T-helper 2 cell treated with Interferon-gamma antibody and Interleukin-4, amounts not matched to agents 5 μg/mL and 100 μg/mL, for 36 hours (primary cell): Measurements from ENCODE around the gene SIMC1.
"Not testable (repeated sequence)": the region's sequence is repeated elsewhere in the genome, so short reads cannot be mapped to it uniquely, and the experiment has no call there.

Experiments used
- DNase-seq: peaks from one replicate; pipeline ENCODE4 v3.0.0; 2021; ENCODE audit warnings: low spot score
- H3K27ac Mint-ChIP-seq: one replicate; pipeline ENCODE4 v1.8.0; 2021; ENCODE audit warnings: mild to moderate bottlenecking, mixed read lengths
- H3K27me3 Mint-ChIP-seq: one replicate; pipeline ENCODE4 v1.8.0; 2021; ENCODE audit warnings: low read depth, mixed read lengths
- H3K36me3 Mint-ChIP-seq: one replicate; pipeline ENCODE4 v1.8.0; 2021; ENCODE audit warnings: low read depth, mixed read lengths
- H3K4me1 Mint-ChIP-seq: one replicate; pipeline ENCODE4 v1.8.0; 2021; ENCODE audit warnings: low read depth, mixed read lengths
- H3K4me3 Mint-ChIP-seq: one replicate; pipeline ENCODE4 v1.8.0; 2022; ENCODE audit warnings: mild to moderate bottlenecking, moderate library complexity, mixed read lengths
- H3K9me3 Mint-ChIP-seq: one replicate; pipeline ENCODE4 v1.8.0; 2021; ENCODE audit warnings: mixed read lengths

Gene SIMC1

GRCh38 chr5:176237971-176238644 lies at the start of gene SIMC1:
SIMC1 (plus strand) TSS chr5:176238424; CDS start chr5:176238509, 85 bp downstream.
- not testable (repeated sequence) for H3K4me1 Mint-ChIP-seq, H3K27me3 Mint-ChIP-seq, H3K9me3 Mint-ChIP-seq, H3K36me3 Mint-ChIP-seq
- H3K27ac Mint-ChIP-seq: peak within 1 kb of the TSS; percentile 71
- peak within 1 kb of the TSS; percentile 65 for H3K4me3 Mint-ChIP-seq
- DNase-seq: peak; percentile 70

GRCh38 chr5:176188506-176189193 lies 49.6 kb upstream of the SIMC1 start:
- Mint-ChIP-seq H3K4me3 (no peak overlapping the region), H3K9me3 (no peaks in the 10 kb centered on the region), H3K27me3 (peaks cover 5% of the 10 kb centered on the region), H3K4me1 (no peaks in the 10 kb centered on the region), H3K27ac (no peak overlapping the region), H3K36me3 (no peaks in the 10 kb centered on the region)
- DNase-seq: no peak

- Mint-ChIP-seq H3K27me3 (peaks cover 5% of the 10 kb centered on the region), H3K9me3 (no peaks in the 10 kb centered on the region), H3K4me3 (no peak overlapping the region), H3K36me3 (no peaks in the 10 kb centered on the region), H3K4me1 (no peaks in the 10 kb centered on the region), H3K27ac (no peak overlapping the region)
- no peak for DNase-seq
Measured at GRCh38 chr5:176189857-176190256, 48.4 kb upstream of the SIMC1 start.

- Mint-ChIP-seq H3K36me3 (no peaks in the 10 kb centered on the region), H3K4me3 (no peak overlapping the region), H3K27ac (no peak overlapping the region), H3K9me3 (no peaks in the 10 kb centered on the region), H3K4me1 (peaks cover 2% of the 10 kb centered on the region), H3K27me3 (peaks cover 10% of the 10 kb centered on the region)
- DNase-seq: no peak
Measured at GRCh38 chr5:176190886-176191755, 47.1 kb upstream of the SIMC1 start.

GRCh38 chr5:176192094-176192721 lies 46.0 kb upstream of the SIMC1 start:
- H3K27me3 Mint-ChIP-seq: peaks cover 12% of the 10 kb centered on the region
- H3K9me3 Mint-ChIP-seq: no peaks in the 10 kb centered on the region
- no peak for DNase-seq

GRCh38 chr5:176192722-176193117 lies 45.5 kb upstream of the SIMC1 start:
- H3K27me3 Mint-ChIP-seq: peaks cover 18% of the 10 kb centered on the region
- not testable (repeated sequence) for H3K9me3 Mint-ChIP-seq, H3K27ac Mint-ChIP-seq, H3K36me3 Mint-ChIP-seq, DNase-seq, H3K4me3 Mint-ChIP-seq, H3K4me1 Mint-ChIP-seq

More at GRCh38 chr5:176192094-176192721, 46.0 kb upstream of the SIMC1 start:
- Mint-ChIP-seq H3K4me3 (no peak overlapping the region), H3K36me3 (no peaks in the 10 kb centered on the region), H3K4me1 (peaks cover 2% of the 10 kb centered on the region), H3K27ac (no peak overlapping the region)

GRCh38 chr5:176193636-176194035 lies 44.6 kb upstream of the SIMC1 start:
- not testable (repeated sequence) for H3K4me1 Mint-ChIP-seq, H3K9me3 Mint-ChIP-seq, H3K27ac Mint-ChIP-seq, H3K4me3 Mint-ChIP-seq, DNase-seq, H3K36me3 Mint-ChIP-seq
- H3K27me3 Mint-ChIP-seq: peaks cover 18% of the 10 kb centered on the region

GRCh38 chr5:176194238-176195083 lies 43.8 kb upstream of the SIMC1 start:
- not testable (repeated sequence) for H3K4me3 Mint-ChIP-seq, H3K9me3 Mint-ChIP-seq, H3K4me1 Mint-ChIP-seq, H3K36me3 Mint-ChIP-seq, DNase-seq, H3K27ac Mint-ChIP-seq
- peaks cover 21% of the 10 kb centered on the region for H3K27me3 Mint-ChIP-seq

GRCh38 chr5:176195084-176195413 lies 43.2 kb upstream of the SIMC1 start:
- H3K27me3 Mint-ChIP-seq: peaks cover 26% of the 10 kb centered on the region
- not testable (repeated sequence) for H3K4me3 Mint-ChIP-seq, H3K4me1 Mint-ChIP-seq, H3K27ac Mint-ChIP-seq, DNase-seq, H3K36me3 Mint-ChIP-seq, H3K9me3 Mint-ChIP-seq

- not testable (repeated sequence) for H3K9me3 Mint-ChIP-seq, H3K27ac Mint-ChIP-seq
Measured at GRCh38 chr5:176195487-176196207, 42.6 kb upstream of the SIMC1 start.

GRCh38 chr5:176196781-176197180 lies 41.4 kb upstream of the SIMC1 start:
- peaks cover 29% of the 10 kb centered on the region for H3K27me3 Mint-ChIP-seq
- not testable (repeated sequence) for H3K36me3 Mint-ChIP-seq, H3K4me1 Mint-ChIP-seq, H3K9me3 Mint-ChIP-seq, H3K4me3 Mint-ChIP-seq, H3K27ac Mint-ChIP-seq, DNase-seq

More at GRCh38 chr5:176195487-176196207, 42.6 kb upstream of the SIMC1 start:
- H3K36me3 Mint-ChIP-seq, DNase-seq, H3K4me3 Mint-ChIP-seq, H3K4me1 Mint-ChIP-seq: not testable (repeated sequence)
- peaks cover 29% of the 10 kb centered on the region for H3K27me3 Mint-ChIP-seq

- not testable (repeated sequence) for H3K9me3 Mint-ChIP-seq, H3K4me1 Mint-ChIP-seq, H3K36me3 Mint-ChIP-seq, DNase-seq, H3K4me3 Mint-ChIP-seq, H3K27ac Mint-ChIP-seq
- peaks cover 29% of the 10 kb centered on the region for H3K27me3 Mint-ChIP-seq
Measured at GRCh38 chr5:176197234-176197858, 40.9 kb upstream of the SIMC1 start.
